MV-4-11 (cell line): ENCODE data around the gene OXCT2.
"Not testable (repeated sequence)": the region's sequence is repeated elsewhere in the genome, so short reads cannot be mapped to it uniquely, and the experiment has no call there.

Experiments used
- DNase-seq: peaks from one replicate; lab custom pipeline; 2025; lab: John Stamatoyannopoulos, UW

Gene OXCT2

GRCh38 chr1:39771022-39771532 is at the start of gene OXCT2:
OXCT2 (minus strand) TSS chr1:39771348; CDS start chr1:39771255, 93 bp downstream.
- DNase-seq = not testable (repeated sequence)

GRCh38 chr1:39819091-39819812 is 48.1 kb upstream of the OXCT2 start:
- no peak for DNase-seq

DNA sequence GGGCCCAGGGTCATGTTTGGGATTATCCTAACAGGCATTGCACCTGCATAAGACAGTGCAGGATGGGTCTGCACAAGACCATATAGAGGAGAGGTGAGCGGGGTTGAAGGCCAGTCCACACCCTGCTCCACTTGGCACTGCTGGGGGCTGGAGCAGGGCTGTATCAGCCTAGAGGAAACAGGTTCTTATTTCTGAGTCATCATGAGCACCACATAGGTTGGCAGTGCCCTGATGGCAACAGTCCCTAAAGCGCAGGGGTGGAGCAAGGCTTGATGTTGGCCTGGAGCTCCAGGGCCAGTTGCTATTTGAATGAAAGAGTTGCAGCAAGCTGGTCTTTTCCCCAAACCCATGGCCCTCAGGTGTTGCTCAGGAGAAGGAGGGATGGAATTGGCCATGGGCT is 47.3 kb upstream of the OXCT2 start:
- no peak for DNase-seq

DNA sequence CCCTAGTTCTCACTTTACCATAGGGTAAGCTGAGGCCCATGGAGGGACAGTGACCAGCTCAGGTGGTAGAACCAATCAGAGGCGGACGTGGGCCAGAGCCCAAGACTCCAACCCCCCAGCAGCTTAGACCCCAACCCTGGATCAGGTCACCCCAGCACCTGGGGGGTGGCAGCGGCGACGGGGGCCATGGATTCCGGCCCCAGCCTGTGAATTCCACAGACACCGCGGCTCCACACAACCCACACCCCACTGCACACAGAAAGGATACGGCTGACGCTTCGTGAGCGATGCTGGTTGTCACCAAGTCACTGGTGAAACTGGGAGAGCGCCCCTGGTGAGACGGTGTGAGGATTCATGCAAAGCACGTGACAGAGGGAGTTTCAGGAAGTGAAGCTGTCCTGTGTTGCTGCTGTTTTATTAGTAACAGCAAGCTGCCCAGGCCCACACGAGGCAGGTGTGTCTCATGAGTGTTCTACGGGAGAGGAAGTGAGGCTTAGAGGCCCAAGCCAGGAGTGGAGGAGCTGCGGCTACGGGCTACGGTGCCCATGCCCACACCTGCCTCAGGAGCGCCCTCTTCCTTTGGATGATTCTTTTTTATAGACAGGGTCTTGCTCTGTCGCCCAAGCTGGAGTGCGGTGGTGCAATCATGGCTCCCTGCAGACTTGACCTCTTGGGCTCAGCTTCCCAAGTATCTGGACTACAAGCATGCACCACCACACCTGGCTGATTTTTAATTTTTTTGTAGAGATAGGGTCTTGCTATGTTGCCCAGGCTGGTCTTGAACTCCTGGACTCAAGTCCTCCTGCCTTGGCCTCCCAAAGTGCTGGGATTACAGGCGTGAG is 46.2 kb upstream of the OXCT2 start:
- DNase-seq = peak; percentile 95

DNA sequence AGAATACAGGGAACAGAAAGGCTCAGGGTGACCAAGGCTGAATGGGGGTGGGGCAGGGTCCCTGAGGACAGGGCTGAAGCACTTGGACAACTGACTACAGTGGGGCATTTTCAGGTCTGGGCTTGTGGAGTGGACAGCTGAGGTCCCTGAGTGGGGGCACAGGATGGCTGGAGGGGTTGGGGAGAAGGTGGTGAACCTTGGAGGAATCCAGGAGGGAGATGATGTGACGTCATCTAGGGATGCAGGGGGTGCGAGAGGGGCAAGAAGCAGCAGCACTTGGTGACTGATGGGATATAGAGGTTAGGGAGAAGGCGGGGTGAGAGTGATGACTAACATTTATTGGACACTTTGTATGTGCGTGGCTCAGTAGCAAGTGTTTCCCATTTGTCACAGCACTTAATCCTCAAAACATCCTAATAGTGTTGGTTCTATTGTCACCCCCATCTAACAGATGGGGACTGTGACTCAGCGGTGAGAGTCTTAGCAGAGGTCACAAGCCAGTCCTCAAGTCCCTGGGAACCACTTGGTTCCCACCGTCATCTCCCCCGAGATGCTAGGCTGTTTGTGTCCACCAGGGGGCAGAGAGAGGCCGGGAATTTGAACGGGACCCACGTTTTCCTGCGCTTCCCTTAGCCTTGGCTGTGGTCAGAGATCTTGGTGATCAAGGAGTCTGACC is 45.4 kb upstream of the OXCT2 start:
- peak; percentile 94 for DNase-seq

DNA sequence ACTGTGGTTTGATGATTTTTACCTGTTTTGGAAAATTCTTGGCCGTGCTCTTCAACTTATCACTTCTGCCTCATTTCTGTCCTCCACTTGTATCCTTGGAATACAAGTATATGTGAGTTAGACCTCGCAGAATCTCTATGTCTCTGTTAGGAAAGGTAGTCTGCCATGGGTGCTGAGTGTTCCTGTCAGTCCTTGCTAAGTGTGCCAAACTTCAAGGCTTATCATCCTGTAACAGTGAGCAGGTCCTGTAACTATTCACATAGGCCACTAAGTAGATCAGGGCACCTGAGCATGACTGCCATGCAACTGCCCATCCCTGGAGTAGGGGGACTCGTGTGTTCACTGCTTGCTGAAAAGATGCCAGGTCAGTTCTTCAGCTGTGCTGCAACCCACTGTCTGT is 41.8 kb upstream of the OXCT2 start:
- DNase-seq = no peak

- no peak for DNase-seq
These were observed 37.8 kb upstream of the OXCT2 start for GRCh38 chr1:39808784-39809517.

DNA sequence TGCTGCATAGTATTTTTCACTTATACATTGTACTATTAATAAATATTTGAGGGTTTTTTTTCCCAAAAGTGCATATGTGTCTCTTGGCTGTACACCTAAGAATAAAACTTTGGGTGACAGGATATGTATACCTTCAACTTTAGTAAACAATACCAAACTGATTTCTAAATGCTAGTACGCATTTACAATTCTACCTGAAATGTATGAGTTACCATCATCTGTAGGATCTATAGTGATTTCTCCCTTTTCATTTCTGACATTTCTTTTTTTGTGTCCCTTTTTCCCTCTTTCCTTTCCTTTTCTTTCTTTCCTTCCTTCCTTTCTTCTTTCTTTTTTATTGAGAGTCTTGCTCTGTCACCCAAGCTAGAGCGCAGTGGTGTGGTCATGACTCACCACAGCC is 34.2 kb upstream of the OXCT2 start:
- no peak for DNase-seq

DNA sequence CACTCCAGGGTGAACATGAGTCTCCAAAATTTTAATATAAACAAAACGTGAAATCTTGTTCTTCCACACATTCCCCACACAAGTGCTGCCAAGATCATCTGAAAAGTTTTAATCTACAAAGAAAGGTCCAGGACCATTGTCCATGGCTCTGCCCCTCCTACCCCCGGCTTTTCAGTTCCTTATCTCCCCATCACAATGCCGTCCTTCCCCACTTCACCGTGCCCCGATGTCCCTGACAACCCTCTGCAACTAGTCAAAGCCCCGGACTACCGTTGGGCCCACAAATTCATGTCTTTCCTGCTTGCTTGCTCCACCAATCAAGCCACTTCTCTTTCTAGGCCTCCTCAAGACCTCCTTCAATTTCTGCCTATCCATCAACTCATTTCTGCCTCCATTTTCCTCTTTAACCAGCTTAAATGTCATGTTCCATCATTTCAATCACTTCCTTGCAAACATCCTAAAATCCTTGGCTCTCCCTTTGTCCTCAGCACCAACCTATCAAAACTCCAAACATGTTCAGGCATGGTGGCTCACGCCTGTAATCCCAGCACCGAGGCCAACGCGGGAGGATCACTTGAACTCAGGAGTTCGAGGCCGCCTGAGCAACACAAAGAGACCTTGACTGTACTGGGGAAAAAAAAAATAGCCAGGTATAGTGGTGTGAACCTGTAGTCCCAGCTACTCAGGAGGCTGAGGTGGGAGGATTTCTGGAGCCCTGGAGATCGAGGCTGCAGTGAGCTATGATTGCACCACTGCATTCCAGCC is 31.5 kb upstream of the OXCT2 start:
- no peak for DNase-seq

- DNase-seq = peak; percentile 94
These were observed 29.3 kb upstream of the OXCT2 start for GRCh38 chr1:39800471-39800835.

GRCh38 chr1:39799770-39800470 is 28.8 kb upstream of the OXCT2 start:
- DNase-seq = peak; percentile 70

GRCh38 chr1:39798859-39799769 is 28.0 kb upstream of the OXCT2 start:
- peak; percentile 97 for DNase-seq

GRCh38 chr1:39795651-39796050 is 24.5 kb upstream of the OXCT2 start:
- DNase-seq = no peak

- no peak for DNase-seq
These were observed 20.7 kb upstream of the OXCT2 start for GRCh38 chr1:39791838-39792237.

DNA sequence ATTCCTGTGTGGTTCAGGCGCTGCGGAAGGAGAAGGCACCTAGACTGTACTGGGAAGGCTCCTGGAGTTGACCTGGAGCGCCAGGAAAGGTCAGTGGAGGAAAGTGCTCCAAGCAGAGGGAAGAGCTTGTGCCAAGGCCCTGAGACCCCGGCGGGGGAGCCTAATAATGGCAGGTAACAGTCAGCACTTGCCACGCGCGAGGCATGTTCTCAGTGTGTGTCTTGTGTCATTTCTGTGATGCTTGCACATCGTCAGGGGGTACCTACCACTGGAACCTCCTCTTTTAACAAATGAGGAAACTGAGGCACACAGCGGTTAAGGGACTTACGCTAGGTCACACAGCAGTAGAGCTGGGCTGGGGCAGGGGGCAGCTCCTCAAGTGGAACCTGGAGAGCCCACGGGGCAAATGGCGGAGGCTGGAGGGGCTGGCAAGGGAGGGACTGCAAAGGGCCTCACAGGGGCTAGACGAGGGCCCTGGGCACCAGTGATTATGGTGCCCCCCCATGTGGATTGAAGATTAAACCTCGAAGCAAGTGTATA is 18.5 kb upstream of the OXCT2 start:
- no peak for DNase-seq

DNA sequence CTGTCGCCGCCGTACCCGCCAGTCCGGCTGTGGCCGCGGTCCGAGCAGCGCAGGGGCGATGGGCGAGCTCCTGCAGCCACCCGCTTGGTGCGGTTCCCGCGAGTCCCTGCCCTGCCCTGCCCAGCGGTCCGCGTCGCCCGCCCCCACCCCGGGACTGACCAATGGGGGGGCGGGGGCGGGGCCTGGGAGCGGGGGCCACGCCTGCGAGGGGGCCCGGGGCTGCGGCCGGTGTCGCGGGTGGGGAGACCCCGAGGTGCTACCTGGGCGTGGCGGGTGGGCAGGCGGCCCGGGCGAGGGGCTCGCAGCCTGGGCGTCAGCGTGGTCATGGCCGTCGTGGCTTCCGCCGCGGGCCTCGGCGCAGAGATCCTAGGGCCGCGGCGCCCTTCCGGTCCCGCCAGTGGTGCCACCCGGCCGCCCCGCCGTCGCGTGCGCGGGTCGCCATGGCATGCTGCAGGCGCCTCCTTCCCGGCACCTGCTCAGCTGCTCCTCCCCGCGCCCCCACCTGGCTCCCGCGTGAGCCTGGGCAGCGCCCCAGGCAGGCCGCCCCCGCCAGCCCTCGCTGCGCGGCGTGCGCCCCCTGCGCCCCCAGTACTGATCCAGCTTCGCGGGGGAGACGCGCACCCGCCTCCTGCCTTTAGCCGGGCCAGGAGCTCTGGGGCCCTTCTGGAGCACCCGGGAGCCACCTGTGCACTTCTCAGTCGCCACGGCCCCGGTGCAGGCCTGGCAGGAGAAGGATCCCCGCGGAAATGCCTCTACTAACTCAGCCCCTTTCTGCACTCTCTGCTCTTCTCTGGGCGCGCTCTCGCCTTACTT is 17.8 kb upstream of the OXCT2 start, which contains the start of gene BMP8B:
TSS of gene BMP8B (minus strand) at position 108 of the 813 bp plus-strand sequence. CDS start 380 bp downstream, outside the sequence.
- peak; percentile 56 for DNase-seq

- no peak for DNase-seq
These were observed 17.2 kb upstream of the OXCT2 start for GRCh38 chr1:39788426-39788757.

DNA sequence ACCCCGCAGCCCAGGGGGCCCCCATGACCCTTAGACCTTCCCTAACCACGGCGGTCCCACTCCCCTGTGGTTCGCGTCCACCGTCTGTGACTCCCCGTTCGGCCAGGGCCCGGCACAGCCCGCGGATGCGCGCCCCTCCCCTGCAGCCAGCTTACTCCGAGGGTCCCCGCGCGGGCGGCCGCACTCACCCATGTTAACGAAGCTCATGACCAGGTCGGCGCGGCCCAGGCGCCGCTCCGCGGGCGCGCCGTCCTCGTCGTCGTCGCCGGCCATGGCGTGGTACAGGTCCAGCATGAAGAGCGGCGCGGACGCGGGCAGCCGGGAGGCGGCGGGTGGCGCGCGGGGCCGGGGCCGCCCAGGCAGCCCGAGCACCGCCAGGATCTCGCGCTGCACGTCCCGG is 16.8 kb upstream of the OXCT2 start:
- DNase-seq = not testable (repeated sequence)
